Germinal center (tissue), 1 donor: ENCODE measurements around the gene TCOF1.
A peak's percentile ranks its signal among the peaks of the same experiment; 100 is the strongest.

Source experiments
- DNase-seq: peaks from one replicate; pipeline ENCODE4 v3.0.0; 2012; ENCODE audit warnings: mixed read lengths, low spot score

TCOF1 gene

GRCh38 chr5:150391064-150391834 is 33.8 kb downstream of the TCOF1 start:
- no peak for DNase-seq

DNA sequence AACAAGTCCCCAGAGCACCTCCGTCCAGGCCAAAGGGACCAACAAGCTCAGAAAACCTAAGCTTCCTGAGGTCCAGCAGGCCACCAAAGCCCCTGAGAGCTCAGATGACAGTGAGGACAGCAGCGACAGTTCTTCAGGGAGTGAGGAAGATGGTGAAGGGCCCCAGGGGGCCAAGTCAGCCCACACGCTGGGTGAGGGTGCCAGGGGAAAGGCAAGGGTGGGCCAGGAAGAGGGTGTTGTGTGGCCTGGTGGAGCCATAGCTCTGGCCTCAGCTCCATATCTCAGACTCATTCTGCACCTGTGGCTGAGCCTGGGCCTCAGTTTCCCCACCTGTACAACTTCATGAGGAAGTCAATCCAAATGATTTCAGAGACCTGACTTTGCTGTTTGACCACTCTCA is 34.5 kb downstream of the TCOF1 start:
- DNase-seq = no peak

- DNase-seq = no peak
Observed at GRCh38 chr5:150392680-150393079, 35.2 kb downstream of the TCOF1 start.

- no peak for DNase-seq
Observed at GRCh38 chr5:150393096-150393645, 35.7 kb downstream of the TCOF1 start.

GRCh38 chr5:150394131-150394530 is 36.6 kb downstream of the TCOF1 start:
- DNase-seq = no peak

DNA sequence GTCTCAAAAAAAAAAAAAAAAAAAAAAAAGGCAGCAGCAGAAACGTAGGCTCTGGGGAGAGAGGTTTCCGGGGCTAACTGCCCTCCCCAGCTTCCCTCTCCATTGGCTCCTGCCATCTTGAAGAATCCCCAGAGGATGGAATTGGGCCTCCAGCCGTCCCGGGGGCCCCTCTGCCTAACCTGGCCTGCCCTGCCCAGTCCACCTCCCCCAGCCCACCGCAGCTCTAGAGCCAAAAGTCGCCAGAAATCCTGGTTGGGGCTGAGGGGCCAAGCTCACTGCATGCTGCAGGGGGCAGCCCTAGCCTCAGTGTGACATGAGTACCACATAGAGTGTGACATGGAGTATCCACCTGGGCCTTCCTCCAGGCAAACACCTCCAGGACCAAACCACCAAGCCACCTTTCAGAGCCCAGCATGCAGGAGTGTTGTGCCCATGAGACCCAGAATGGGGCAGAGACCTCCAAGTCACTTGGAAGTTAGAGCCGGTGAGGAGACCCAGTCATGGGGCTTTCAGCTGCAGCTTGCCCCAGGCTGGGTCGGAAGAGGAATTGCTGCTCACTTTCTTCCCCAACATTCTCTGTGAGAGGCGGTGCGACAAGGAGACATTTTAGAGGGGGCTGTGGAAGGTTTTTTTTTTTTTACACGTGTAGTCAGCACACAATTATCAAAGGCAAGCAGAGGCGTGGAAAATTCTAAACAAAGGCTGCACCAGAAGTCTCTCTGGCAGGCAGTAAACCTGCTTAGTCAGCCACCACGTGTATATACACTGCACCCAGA is 37.6 kb downstream of the TCOF1 start:
- DNase-seq = no peak

- no peak for DNase-seq
Observed at GRCh38 chr5:150395688-150395975, 38.1 kb downstream of the TCOF1 start.

GRCh38 chr5:150396267-150396666 is 38.8 kb downstream of the TCOF1 start:
- no peak for DNase-seq

DNA sequence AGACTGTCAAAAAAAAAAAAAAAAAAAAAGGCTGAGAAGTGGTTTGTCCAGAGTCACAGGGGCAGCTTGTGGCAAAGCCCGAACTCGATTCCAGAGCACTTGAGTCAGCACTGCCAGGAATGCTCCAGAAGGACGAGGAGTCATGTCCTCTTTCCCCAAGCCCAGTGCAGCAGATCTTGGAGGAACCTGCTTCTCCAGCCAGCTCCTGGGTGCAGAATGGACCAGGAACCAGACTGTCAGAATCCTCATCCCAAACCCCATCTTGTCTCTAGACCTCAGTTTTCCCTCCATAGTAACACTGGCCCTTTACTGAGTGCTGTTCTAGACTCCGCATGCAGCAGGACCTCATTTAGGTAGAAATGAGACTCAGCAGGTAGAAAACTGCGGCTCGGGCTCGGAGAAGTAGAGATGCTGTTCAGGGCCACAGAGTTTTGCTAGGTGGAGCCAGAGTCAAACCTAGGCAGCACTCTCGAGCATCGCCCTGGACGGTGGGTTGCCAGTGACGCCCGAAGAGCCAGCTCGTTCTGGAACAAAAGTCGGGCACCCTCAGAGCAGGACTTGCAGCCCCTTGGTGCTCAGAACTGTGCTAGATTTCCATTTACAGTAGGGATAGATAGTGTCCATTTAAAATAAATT is 39.8 kb downstream of the TCOF1 start:
- no peak for DNase-seq

DNA sequence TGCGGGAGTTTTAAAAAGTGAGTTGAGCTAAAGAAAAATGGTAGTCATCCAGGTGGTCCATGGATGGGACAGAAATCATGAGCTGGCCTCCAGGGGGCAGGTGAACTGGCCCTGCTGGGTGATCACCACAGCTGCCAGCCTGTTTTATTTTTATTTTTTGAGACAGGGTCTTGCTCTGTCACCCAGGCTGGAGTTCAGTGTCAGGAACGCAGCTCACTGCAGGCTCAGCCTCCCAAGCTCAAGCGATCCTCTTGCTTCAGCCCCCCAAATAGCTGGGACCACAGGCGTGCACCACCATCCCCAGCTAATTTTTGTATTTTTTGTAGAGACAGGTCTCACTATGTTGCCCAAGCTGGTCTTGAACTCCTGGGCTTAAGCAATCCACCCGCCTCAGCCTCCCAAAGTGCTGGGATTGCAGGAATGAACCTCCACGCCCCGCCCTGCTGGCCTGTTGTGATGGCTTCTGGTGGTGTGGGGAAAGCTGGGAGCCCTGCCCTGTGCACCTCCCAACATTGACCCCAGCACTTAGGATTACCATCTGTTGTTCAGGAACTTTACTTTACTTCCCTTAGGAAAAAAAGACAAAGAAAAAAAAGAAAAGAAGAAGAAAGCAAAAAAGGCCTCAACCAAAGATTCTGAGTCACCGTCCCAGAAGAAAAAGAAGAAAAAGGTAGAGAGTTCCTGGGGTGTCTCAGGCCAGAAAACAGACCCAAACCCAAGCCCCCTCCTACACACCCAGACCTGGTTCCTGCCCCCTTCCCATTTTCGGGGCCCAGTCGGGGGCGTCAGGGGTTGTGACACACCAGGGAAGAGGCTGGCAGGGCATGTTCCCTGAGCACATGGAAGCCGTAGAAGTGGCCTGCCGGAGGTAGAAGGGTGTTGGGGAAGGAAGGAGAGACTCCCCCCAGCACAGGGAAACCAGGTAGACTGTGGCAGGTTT is 40.6 kb downstream of the TCOF1 start:
- DNase-seq = no peak

- peak; percentile 87 for DNase-seq
Observed at GRCh38 chr5:150398722-150399523, 41.4 kb downstream of the TCOF1 start.

DNA sequence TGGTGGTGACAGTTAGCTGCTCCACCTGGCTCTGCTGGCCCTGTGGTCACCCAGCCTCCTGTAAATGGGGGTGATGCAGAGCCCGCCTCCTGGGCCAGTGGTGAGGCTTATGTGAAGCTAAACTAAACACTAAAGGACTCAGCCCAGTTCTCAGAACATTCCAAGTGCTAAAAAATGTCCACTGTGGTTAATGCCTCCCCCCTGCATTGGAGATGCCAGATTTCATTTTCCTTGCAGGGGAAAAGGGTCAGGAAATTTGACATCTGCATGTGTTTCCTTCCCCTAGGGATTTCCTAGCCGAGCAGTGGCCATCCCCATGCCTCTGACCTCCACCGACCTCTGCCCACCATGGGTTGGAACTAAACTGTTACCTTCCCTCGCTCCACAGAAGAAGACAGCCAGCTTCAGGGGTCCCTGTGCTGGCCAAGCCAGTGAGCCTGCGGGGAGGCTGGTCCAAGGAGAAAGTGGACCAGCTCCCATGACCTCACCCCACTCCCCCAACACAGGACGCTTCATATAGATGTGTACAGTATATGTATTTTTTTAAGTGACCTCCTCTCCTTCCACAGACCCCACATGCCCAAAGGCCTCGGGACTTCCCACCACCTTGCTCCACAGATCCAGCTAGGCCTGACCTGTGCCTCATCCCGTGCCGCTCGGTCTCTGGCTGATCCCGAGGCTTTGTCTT is 42.2 kb downstream of the TCOF1 start:
- DNase-seq = no peak

- no peak for DNase-seq
Observed at GRCh38 chr5:150400316-150401075, 43.0 kb downstream of the TCOF1 start.

DNA sequence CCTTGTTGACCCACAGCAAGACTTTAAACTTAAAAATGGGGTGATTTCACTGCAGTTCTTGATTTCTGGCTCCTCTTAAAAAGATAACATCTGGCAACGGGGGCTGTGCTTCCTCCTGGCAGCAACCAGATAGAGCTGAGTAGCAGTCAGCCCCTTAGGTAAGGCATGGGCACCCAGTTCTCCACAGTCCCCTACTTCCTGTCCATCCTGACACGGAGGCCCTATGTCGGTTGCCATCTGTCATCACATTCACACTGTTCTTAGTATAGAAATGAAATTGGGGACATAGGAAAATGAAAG is 43.5 kb downstream of the TCOF1 start:
- DNase-seq = no peak

DNA sequence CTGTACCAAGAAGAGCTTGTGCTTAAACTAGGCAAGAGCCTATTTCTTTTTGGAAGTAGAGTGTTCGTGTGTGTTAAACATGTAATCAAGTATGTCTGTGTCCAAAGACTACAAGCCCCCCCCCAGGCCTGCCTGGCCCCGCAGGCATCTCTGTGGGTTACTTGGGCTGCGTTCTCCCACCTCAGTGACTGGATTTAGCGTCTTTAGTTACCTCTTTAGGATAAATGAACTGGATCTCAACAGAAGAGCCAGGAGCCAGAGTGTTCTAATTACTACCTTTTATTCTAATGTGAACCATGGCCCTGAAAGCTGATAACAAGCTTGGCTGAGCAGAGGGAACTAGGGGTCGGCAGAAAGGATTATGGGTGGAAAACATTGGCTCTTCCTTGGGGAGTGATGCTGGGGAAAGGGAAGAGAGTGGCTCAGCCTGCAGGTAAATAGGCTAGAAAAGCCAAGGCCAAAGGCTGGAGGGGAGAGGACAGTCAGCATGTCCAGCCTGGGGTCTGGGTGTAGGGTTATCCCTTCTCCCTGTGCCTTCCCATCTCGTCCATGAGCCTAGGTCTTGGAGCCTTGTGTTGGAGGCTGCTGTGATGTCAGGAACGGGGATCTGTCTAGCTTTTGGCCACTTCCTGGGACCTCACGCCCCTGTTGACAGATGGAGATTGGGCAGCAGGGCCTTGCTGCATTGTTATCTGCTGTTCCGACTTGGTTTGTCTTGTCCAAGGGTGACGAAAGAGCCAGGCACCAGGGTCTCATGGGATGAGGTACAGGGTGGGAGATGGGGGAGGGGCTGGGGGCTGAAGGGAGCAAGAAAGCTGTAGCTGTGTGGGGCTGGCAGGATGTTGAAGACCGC is 44.1 kb downstream of the TCOF1 start:
- DNase-seq = no peak

DNA sequence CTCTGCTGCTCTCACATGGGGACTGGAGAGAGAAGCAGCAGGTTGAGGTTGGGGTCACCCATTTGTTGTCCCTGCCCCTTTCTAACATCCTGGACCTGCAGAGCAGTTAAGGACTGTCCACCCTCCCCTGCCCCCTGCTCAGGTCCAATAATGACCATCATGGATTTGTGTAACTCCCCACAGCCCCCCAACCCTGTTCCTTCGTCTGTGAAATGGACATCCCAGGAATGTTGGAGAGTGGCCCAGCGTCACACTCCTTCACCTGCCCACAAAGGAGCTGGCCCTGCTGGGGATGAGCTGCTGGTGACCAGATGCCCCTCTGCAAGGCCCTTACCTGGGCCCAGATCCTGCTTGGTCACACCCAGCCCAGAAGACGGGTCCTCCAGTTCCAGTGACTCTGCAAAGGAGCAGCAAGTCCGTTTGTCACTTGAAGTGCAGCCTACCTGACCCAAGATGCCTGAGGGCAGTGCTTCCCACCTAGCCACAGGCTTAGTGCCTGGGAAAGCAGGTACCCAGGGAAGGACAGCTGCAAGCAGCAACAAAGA is 44.8 kb downstream of the TCOF1 start:
- no peak for DNase-seq

GRCh38 chr5:150402901-150403342 is 45.4 kb downstream of the TCOF1 start:
- DNase-seq = no peak

DNA sequence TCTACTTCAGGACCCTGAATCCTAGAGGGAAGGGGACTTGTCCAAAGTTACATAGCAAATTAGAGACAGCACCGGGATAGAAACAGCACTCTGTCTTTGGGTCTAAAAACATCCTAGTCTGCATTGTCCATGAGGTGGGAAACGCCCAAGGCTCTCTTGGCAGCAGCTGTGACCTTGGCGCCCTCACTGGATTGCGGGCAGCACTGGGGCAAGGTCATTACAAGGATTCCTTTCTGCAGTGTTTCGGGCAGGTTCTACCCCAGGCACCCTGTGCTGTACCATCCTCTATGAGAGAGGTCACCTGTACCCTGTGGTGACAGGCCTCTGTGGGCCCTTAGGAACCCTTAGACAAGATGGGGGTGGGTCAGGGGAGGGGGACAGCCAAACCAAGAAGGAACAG is 46.6 kb downstream of the TCOF1 start:
- no peak for DNase-seq

GRCh38 chr5:150404535-150404934 is 47.0 kb downstream of the TCOF1 start:
- DNase-seq = no peak
